WTC11 (cell line): ENCODE measurements around the gene EXOC4.

Experiments used
- ATF1 ChIP-seq: sonication (generic); formaldehyde crosslinking; IDR thresholded peaks from 2 replicates; pipeline ENCODE4 v1.8.1; 2023; ENCODE audit warnings: mild to moderate bottlenecking, moderate library complexity, missing genetic modification reagents
- CREB1 ChIP-seq: sonication (generic); formaldehyde crosslinking; IDR thresholded peaks from 2 replicates; pipeline ENCODE4 v1.8.0; 2023; ENCODE audit warnings: mild to moderate bottlenecking, missing genetic modification reagents
- CTCF ChIP-seq: fragments of 200-600 bp; IDR thresholded peaks from 2 replicates; pipeline ENCODE4 v1.8.0; 2022; ENCODE audit warnings: antibody characterized with exemption
- TEAD1 ChIP-seq: sonication (generic); formaldehyde crosslinking; IDR thresholded peaks from 2 replicates; pipeline ENCODE4 v1.8.0; 2022; ENCODE audit warnings: mild to moderate bottlenecking, missing genetic modification reagents
- TF ChIP-seq, protein P1 (sequence below): sonication (generic); formaldehyde crosslinking; IDR thresholded peaks from 2 replicates; pipeline ENCODE4 v1.8.1; 2022; ENCODE audit warnings: low read depth, mild to moderate bottlenecking, moderate library complexity, missing genetic modification reagents, borderline replicate concordance
- TF ChIP-seq, protein P2 (sequence below): sonication (generic); formaldehyde crosslinking; IDR thresholded peaks from 2 replicates; pipeline ENCODE4 v1.8.0; 2022; ENCODE audit warnings: mild to moderate bottlenecking, missing genetic modification reagents
- TF ChIP-seq, protein P3 (sequence below): sonication (generic); formaldehyde crosslinking; IDR thresholded peaks from 2 replicates; pipeline ENCODE4 v1.8.1; 2022; ENCODE audit warnings: low read depth, missing genetic modification reagents, borderline replicate concordance

GRCh38 chr7:133372337-133372736, 119.5 kb downstream of the EXOC4 start:
- TF ChIP-seq CTCF (no peak), ATF1 (CRISPR knock-in tag) (no peak), CREB1 (CRISPR knock-in tag) (no peak), TEAD1 (CRISPR knock-in tag) (no peak)
- TF ChIP-seq, protein P1, sequence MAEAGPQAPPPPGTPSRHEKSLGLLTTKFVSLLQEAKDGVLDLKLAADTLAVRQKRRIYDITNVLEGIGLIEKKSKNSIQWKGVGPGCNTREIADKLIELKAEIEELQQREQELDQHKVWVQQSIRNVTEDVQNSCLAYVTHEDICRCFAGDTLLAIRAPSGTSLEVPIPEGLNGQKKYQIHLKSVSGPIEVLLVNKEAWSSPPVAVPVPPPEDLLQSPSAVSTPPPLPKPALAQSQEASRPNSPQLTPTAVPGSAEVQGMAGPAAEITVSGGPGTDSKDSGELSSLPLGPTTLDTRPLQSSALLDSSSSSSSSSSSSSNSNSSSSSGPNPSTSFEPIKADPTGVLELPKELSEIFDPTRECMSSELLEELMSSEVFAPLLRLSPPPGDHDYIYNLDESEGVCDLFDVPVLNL (CRISPR knock-in tag): no peak
- TF ChIP-seq, protein P2, sequence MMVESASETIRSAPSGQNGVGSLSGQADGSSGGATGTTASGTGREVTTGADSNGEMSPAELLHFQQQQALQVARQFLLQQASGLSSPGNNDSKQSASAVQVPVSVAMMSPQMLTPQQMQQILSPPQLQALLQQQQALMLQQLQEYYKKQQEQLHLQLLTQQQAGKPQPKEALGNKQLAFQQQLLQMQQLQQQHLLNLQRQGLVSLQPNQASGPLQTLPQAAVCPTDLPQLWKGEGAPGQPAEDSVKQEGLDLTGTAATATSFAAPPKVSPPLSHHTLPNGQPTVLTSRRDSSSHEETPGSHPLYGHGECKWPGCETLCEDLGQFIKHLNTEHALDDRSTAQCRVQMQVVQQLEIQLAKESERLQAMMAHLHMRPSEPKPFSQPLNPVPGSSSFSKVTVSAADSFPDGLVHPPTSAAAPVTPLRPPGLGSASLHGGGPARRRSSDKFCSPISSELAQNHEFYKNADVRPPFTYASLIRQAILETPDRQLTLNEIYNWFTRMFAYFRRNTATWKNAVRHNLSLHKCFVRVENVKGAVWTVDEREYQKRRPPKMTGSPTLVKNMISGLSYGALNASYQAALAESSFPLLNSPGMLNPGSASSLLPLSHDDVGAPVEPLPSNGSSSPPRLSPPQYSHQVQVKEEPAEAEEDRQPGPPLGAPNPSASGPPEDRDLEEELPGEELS: no peak
- TF ChIP-seq, protein P3, sequence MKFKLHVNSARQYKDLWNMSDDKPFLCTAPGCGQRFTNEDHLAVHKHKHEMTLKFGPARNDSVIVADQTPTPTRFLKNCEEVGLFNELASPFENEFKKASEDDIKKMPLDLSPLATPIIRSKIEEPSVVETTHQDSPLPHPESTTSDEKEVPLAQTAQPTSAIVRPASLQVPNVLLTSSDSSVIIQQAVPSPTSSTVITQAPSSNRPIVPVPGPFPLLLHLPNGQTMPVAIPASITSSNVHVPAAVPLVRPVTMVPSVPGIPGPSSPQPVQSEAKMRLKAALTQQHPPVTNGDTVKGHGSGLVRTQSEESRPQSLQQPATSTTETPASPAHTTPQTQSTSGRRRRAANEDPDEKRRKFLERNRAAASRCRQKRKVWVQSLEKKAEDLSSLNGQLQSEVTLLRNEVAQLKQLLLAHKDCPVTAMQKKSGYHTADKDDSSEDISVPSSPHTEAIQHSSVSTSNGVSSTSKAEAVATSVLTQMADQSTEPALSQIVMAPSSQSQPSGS (CRISPR knock-in tag): no peak
